RCC 7860 (cell line): Measurements from ENCODE around the gene NKD1.
"Not testable (repeated sequence)": the region's sequence is repeated elsewhere in the genome, so short reads cannot be mapped to it uniquely, and the experiment has no call there.

Source experiments
- DNase-seq: peaks from one replicate; pipeline ENCODE4 v3.0.0-alpha.2; 2015; ENCODE audit warnings: low spot score
- FAIRE-seq: peaks from 2 replicates; lab custom pipeline; 2012; peaks lifted over from hg19 to GRCh38; lab: Jason Lieb, UNC

Gene NKD1

GRCh38 chr16:50535506-50536257, 12.5 kb upstream of the NKD1 start:
- no peak for FAIRE-seq
- DNase-seq: no peak

DNA sequence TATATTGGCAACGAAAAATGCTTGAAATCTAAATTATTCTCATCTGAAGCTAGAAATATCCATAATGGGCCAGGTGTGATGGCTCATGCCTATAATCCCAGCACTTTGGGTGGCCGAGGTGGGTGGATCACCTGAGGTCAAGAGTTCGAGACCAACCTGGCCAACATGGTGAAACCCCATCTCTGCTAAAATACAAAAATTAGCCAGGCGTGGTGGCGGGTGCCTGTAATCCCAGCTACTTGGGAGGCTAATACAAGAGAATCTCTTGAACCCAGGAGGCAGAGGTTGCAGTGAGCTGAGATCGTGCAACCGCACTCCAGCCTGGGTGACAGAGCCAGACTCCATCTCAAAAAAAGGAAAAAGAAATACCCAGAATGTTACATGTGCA, 11.9 kb upstream of the NKD1 start:
- DNase-seq, FAIRE-seq: not testable (repeated sequence)

DNA sequence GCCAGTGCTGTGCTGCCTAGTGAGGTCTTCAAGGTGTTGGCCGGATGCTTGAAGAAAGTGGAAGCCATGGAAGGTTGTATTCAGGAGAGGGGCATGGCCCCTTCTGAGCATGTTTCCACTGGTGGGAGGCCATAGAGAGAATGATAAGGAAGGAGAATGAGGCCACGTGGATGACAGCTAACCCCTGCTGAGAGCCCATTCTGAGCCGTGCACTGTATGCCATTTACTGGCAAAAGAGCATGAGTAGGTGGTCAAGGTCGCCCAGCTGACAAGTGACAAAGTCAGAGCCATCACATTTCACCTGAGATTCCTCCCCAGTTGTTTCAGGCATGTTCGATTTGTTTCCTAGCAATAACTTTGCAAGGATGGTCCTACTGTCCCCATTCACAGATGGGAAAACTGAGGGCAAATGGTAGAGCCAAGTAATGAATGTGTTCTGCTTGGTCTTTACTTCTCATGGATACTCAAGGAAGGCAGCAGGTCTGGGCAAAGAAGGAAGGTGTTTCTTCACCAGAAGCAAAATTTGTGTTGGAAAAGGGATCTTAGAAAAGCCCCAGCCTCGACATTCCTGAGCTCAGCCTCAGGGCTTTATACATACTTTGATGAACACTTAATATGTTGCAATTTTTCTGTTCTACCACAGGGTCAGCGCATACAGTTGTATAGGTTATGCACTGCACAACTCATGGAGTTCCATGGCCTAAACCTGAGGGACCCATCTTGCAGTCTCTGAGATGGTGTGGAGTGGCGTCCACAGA, 10.5 kb upstream of the NKD1 start:
- FAIRE-seq (no peak), DNase-seq (no peak)

- FAIRE-seq (no peak), DNase-seq (no peak)
Measured at GRCh38 chr16:50538411-50539052, 9.7 kb upstream of the NKD1 start.

- FAIRE-seq: no peak
Measured at GRCh38 chr16:50539053-50539695, 9.0 kb upstream of the NKD1 start.

GRCh38 chr16:50539822-50540710, 8.1 kb upstream of the NKD1 start:
- DNase-seq (no peak), FAIRE-seq (no peak)

More at GRCh38 chr16:50539053-50539695, 9.0 kb upstream of the NKD1 start:
- DNase-seq: no peak

- DNase-seq (no peak), FAIRE-seq (no peak)
Measured at GRCh38 chr16:50540711-50541007, 7.5 kb upstream of the NKD1 start.

GRCh38 chr16:50542703-50543102, 5.5 kb upstream of the NKD1 start:
- FAIRE-seq (no peak), DNase-seq (no peak)

DNA sequence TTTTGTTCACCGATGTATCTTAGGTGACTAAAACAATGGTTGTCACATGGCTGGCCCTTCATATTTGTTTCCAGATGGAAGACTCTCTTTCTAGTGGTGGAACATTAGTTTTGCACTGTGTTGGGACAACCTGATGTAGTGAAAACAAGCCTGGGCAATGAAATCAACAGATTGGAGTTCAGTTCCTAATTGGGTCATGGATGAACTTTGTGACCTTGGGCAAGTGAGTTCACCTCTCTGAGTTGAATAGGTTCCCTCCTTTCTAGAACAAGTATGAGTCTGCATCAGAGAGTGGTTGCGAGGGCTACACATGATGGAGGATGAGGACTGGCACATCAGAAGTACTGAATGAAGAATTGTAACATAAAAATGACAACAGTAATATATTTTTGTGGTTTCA, 2.1 kb upstream of the NKD1 start:
- no peak for DNase-seq
- FAIRE-seq: no peak

DNA sequence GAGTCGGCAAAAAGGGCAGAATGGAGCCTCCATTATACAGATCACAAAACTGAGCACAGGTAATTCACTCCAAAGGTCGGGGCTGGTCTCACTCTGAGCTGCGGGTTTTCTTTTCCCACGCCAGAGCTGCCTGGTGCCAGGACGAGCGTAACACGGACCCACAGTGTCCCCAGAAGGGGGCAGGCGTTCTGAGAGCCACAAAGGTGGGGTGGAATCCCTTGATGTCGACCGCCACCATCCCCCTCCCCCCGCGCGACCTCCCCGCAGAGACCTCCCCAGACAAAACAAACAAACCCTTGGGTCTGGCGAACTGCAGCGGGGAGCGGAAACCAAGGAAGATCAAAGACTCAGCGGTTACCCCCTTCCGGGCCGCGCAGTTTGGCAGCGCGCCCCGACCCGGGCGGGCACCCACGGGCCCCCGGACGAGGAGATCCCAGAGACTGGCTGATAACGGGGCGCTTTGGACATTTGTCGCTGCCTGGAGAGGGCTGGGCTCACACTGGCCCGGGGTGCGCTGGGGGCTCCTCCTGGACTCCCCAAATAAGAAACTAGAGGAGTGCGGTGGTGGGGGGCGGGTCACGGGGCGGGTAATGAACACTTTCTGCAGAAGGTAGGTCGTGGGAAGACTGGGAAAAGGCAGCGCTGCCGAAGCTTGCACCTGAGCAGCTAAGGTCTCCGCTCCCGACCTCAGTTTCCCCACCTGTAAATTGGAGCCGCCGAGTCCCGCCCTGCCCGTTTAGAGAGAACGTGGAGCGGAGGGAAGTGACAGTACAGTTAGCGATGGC, 664 bp upstream of the NKD1 start:
- DNase-seq (no peak), FAIRE-seq (no peak)

DNA sequence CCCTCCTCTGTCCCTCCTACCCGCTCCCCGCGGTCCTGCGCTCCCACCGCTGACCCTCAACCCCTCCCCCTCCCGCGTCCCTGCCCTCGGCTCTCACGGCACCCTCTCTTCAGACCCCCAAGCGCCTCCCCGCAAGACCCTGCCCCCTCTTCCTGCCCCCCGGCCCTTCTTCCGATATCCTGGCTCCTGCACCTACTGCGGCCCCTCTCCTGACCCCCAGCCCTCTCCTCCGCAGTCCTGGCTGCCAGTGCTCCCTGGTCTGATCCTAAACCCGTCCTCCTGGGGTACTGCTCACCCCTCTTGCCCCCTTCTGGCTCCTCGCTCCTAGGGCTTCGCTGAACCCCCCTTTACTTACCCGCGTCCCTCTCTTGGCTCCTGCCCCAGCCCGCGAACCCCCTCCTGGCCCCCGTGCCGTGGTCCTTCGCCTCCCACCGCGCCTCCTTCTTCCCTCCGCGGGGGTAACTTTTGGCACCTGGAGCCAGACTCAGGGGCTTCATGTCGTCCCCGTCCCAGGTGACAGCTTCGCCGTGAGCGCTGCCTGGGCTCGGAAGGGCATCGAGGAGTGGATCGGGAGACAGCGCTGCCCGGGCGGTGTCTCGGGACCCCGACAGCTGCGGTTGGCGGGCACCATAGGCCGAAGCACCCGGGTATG, 839 bp downstream of the NKD1 start:
- DNase-seq (no peak), FAIRE-seq (no peak)

DNA sequence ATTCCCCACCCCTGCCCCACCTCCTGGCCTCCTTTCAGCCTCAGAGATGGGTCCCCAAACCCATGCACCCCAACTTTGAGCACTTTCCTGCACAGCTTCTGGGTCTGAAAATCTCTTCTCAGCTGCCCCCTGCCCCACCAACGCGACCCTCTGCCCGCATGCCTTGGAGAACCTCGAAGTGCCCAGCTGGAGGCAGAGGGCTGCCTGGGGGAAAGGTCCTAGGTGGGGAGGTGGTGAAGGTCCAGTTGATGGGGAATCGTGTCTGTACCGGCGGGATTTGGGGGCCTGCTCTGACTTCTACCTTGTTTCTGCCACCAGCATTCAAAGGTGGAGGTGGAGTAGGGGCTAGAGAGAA, 1.3 kb downstream of the NKD1 start:
- FAIRE-seq (no peak), DNase-seq (no peak)

DNA sequence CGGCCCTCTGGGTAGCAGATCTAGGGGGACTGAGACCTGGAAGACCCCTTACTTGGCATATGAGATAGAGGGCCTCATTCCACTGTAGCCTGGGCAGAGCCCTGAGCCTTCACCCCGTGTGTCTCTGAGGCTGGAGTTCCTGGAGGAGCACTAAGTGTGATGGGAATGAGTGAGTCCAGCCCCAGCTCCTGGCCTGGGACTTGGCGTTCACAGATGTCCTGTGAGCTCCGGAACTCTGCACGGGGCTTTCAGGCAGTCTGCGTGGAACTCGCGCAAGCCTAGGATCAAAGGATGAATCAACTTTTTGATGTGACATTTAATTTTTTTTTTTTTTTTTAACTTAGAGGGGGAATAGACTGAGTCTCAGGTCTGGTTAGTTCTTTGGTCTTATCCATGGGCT, 1.8 kb downstream of the NKD1 start:
- FAIRE-seq: no peak
- DNase-seq: no peak

DNA sequence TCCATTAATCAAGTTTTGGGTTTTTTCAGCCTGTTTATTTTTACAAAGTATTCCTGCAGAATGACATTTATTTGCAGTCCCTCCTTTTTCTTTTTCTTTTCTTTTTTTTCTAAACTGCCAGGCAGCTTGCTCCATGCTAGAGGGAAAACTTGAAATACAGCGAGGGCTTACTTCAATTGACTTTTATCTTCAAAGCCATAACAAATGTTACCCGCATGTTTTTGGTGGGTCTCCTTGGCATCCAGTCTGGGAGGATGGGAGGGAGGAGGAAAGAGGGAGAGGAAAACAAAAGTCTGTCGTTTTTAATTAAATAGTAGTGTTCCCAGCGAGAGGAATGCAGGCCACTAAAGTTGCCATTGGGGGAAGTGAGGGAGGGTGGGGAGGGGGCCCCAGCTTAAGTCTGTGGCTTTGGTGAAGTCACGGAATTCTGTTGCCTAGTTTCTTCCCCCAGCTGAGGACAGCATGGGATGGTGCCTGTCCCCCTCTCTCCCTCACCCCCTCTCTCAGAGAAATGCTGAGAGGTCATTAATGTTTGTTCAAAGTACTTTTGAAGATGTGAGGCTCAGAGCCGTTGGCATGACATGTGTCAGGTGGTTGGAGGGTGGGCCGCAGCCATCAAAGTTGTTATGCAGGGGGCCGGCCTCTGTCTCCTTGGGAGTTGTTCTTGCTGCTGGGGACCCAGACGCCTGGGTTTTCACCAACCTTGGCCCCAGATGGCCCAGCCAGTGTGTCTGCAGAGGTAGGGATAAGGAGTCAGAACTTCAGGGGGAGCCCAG, 2.9 kb downstream of the NKD1 start:
- no peak for FAIRE-seq
- no peak for DNase-seq

DNA sequence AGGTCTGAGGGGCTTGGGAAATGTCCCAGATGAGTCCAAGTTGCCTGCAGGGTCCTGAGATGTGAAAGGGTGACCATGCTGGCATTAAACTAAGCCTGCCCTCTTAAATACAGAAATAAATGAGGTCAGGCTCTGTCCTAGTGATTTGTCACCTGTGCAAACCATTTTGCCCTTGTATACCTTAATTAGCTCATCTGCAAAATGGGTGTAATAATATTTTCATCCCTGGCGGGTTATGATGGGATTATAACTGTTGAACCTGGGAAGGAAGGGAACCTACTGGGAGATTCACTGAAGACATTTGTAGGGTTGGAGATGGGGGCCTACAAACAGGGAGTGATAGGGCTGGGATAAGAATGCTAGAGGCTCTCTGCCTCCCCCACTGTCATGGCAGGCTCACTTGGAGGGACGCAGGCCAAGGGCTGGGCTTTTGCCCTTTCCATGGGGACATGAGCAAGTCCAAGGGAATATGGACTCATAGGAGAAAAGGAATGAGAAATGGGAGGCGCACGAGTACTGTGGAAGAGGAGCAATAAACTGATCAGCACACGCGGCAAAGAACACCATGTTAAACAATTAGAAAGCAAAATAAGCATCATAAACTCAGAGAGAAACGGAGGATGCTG, 4.4 kb downstream of the NKD1 start:
- FAIRE-seq: no peak
- DNase-seq: no peak

- DNase-seq (no peak), FAIRE-seq (no peak)
Measured at GRCh38 chr16:50553182-50553710, 5.0 kb downstream of the NKD1 start.

DNA sequence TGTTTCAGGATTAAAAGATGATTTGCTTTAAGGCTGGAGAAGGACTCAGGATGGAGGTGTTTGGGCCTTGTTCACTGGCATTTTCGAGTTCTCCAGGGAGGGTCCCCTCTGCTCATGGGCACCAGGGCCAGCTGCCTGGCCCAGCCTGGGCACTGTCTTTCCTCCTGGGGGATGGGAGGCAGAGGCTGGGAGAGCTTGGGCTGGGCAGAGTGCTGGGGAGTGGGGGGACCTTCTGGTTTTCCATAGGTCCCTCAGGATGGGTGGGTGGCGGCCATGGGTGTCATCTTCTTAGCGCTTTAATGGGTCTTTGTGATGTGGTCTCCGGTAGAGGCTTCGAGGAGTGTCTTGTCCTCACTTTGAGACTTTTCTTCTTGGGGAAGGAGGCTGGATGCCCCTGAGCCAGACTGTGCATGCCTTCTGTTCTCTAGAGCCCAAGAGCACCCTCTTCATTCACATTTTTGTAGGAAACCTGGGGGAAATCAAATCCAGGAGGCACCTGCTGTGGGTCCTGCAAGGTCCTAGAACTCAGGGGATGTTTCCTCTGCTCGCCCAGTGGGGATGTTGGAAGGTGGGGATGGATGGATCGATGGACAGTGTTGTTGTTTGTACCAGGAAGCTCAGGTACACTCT, 5.7 kb downstream of the NKD1 start:
- no peak for FAIRE-seq
- no peak for DNase-seq
